Stimulated activated CD4-positive, alpha-beta T cell treated with anti-CD3 and anti-CD28 coated beads, Interleukin-1b, Interleukin-23, amount 100 ng/mL, for 4 hours (primary cell): ENCODE measurements around the gene RPL3.
"Not testable (repeated sequence)": the region's sequence is repeated elsewhere in the genome, so short reads cannot be mapped to it uniquely, and the experiment has no call there.

ENCODE experiments used
- DNase-seq, 2 donors: peaks; one replicate each; pipeline ENCODE4 v3.0.0-alpha.2; 2020; ENCODE audit warnings: low read depth in 2 of 2

Gene RPL3

GRCh38 chr22:39351689-39352214, 32.3 kb upstream of the RPL3 start:
- DNase-seq = no peak

- DNase-seq = no peak
These were observed 31.6 kb upstream of the RPL3 start for GRCh38 chr22:39350757-39351688.

- no peak for DNase-seq
These were observed 30.7 kb upstream of the RPL3 start, which contains the start of gene SYNGR1 for GRCh38 chr22:39349967-39350726. TSS of gene SYNGR1 (plus strand) at chr22:39349991. CDS start at chr22:39350011, 20 bp downstream.

GRCh38 chr22:39349506-39349966, 30.1 kb upstream of the RPL3 start:
- peak in 1 of 2 donors; percentile 13 for DNase-seq

GRCh38 chr22:39348909-39349505, 29.6 kb upstream of the RPL3 start:
- DNase-seq = no peak

- no peak for DNase-seq
These were observed 25.8 kb upstream of the RPL3 start for GRCh38 chr22:39345231-39345630.

GRCh38 chr22:39344046-39344390, 24.6 kb upstream of the RPL3 start:
- DNase-seq = no peak

GRCh38 chr22:39343259-39344045, 24.0 kb upstream of the RPL3 start:
- DNase-seq = peak; percentile 25 to 37

- no peak for DNase-seq
These were observed 21.8 kb upstream of the RPL3 start for GRCh38 chr22:39341179-39341578.

GRCh38 chr22:39339775-39340174, 20.4 kb upstream of the RPL3 start:
- not testable (repeated sequence) for DNase-seq

GRCh38 chr22:39336411-39336810, 17.0 kb upstream of the RPL3 start:
- no peak for DNase-seq

- DNase-seq = no peak
These were observed 13.1 kb upstream of the RPL3 start for GRCh38 chr22:39332441-39333064.

- not testable (repeated sequence) for DNase-seq
These were observed 11.1 kb upstream of the RPL3 start for GRCh38 chr22:39330553-39330952.

- DNase-seq = no peak
These were observed 8.8 kb upstream of the RPL3 start for GRCh38 chr22:39327995-39328754.

- DNase-seq = no peak
These were observed 6.0 kb upstream of the RPL3 start for GRCh38 chr22:39325392-39325932.

GRCh38 chr22:39320616-39321029, 1.2 kb upstream of the RPL3 start:
- not testable (repeated sequence) for DNase-seq

- DNase-seq = no peak
These were observed 728 bp downstream of the RPL3 start for GRCh38 chr22:39318507-39319283.

- no peak for DNase-seq
These were observed 1.5 kb downstream of the RPL3 start for GRCh38 chr22:39317775-39318506.
